Measurements from ENCODE around the gene YIF1A. TPM values are rescaled to one million over a fixed set of nuclear protein-coding genes. Genes with fewer than 3 reads are reported as not detected.
"Not testable (repeated sequence)": the region's sequence is repeated elsewhere in the genome, so short reads cannot be mapped to it uniquely, and the experiment has no call there.

The YIF1A gene
- total and polyA plus RNA-seq, 4 donors: 93.0 to 136 (median 117) TPM

GRCh38 chr11:66323684-66324083, 34.7 kb upstream of the YIF1A start:
- H3K9me3 ChIP-seq (ENCODE audit: control insufficient read depth in 4 of 4, low read length in 3 of 4): no peaks in the 10 kb centered on the region
- no peaks in the 10 kb centered on the region for H3K36me3 ChIP-seq (ENCODE audit: control insufficient read depth in 4 of 4, insufficient read depth in 3 of 4, low read depth in 1 of 4, low read length in 3 of 4)
- TF ChIP-seq NR2F2 (IDR thresholded peaks at IDR 0.05) (no peak), YY1 (IDR thresholded peaks at IDR 0.05) (no peak), FOXA1 (IDR thresholded peaks at IDR 0.05) (no peak), SP1 (IDR thresholded peaks at IDR 0.05) (no peak), JUND (IDR thresholded peaks at IDR 0.05) (no peak), TAF1 (conservative IDR thresholded peaks at IDR 0.05) (no peak), MAX (IDR thresholded peaks at IDR 0.05) (no peak), GABPA (IDR thresholded peaks at IDR 0.05 in 1 of 2, conservative IDR thresholded peaks at IDR 0.05 in 1 of 2) (no peak), FOXA2 (IDR thresholded peaks at IDR 0.05) (no peak), HNF4A (conservative IDR thresholded peaks at IDR 0.05) (no peak), EGR1 (IDR thresholded peaks at IDR 0.05; ENCODE audit: low read depth in 2 of 2) (no peak)
- TF ChIP-seq, protein P1, sequence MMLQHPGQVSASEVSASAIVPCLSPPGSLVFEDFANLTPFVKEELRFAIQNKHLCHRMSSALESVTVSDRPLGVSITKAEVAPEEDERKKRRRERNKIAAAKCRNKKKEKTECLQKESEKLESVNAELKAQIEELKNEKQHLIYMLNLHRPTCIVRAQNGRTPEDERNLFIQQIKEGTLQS (IDR thresholded peaks at IDR 0.05): no peak
- TF ChIP-seq, protein P2, sequence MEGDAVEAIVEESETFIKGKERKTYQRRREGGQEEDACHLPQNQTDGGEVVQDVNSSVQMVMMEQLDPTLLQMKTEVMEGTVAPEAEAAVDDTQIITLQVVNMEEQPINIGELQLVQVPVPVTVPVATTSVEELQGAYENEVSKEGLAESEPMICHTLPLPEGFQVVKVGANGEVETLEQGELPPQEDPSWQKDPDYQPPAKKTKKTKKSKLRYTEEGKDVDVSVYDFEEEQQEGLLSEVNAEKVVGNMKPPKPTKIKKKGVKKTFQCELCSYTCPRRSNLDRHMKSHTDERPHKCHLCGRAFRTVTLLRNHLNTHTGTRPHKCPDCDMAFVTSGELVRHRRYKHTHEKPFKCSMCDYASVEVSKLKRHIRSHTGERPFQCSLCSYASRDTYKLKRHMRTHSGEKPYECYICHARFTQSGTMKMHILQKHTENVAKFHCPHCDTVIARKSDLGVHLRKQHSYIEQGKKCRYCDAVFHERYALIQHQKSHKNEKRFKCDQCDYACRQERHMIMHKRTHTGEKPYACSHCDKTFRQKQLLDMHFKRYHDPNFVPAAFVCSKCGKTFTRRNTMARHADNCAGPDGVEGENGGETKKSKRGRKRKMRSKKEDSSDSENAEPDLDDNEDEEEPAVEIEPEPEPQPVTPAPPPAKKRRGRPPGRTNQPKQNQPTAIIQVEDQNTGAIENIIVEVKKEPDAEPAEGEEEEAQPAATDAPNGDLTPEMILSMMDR (IDR thresholded peaks at IDR 0.05; ENCODE audit: low read depth, low read length, missing input control): no peak
- WGBS: 98% methylated on average over 1 of the region's 1 CpG
- no peak for DNase-seq (ENCODE audit: low spot score)
- no peak overlapping the region for H3K9ac ChIP-seq (ENCODE audit: low read depth in 1 of 2, low read length in 2 of 2)
- no peak overlapping the region for H3K27ac ChIP-seq (ENCODE audit: low read depth in 1 of 2, low read length in 2 of 2)
- peaks cover 2 to 11% (median 4%) of the 10 kb centered on the region in 4 donors for H3K4me1 ChIP-seq (ENCODE audit: control insufficient read depth in 4 of 4, insufficient read depth in 4 of 4, low read length in 3 of 4)
- H3K4me3 ChIP-seq (ENCODE audit: low read depth in 1 of 3, low read length in 3 of 3): no peak overlapping the region
- no peaks in the 10 kb centered on the region for H3K27me3 ChIP-seq (ENCODE audit: control insufficient read depth in 4 of 4, insufficient read depth in 4 of 4, low read length in 3 of 4)

- TF ChIP-seq NR2F2 (IDR thresholded peaks at IDR 0.05) (peak; percentile 13), SP1 (IDR thresholded peaks at IDR 0.05) (no peak)
- no peaks in the 10 kb centered on the region for H3K36me3 ChIP-seq (ENCODE audit: control insufficient read depth in 4 of 4, insufficient read depth in 3 of 4, low read depth in 1 of 4, low read length in 3 of 4)
- H3K4me3 ChIP-seq (ENCODE audit: low read depth in 1 of 3, low read length in 3 of 3): no peak overlapping the region
- 86% methylated on average over 11 of the region's 11 CpGs for WGBS
- H3K9me3 ChIP-seq (ENCODE audit: control insufficient read depth in 4 of 4, low read length in 3 of 4): no peaks in the 10 kb centered on the region
- H3K9ac ChIP-seq (ENCODE audit: low read depth in 1 of 2, low read length in 2 of 2): no peak overlapping the region
- peaks cover 2 to 14% (median 8%) of the 10 kb centered on the region in 4 donors for H3K4me1 ChIP-seq (ENCODE audit: control insufficient read depth in 4 of 4, insufficient read depth in 4 of 4, low read length in 3 of 4)
- H3K27ac ChIP-seq (ENCODE audit: low read depth in 1 of 2, low read length in 2 of 2): no peak overlapping the region
- no peak for DNase-seq (ENCODE audit: low spot score)
- no peaks in the 10 kb centered on the region for H3K27me3 ChIP-seq (ENCODE audit: control insufficient read depth in 4 of 4, insufficient read depth in 4 of 4, low read length in 3 of 4)
These were observed 33.9 kb upstream of the YIF1A start for GRCh38 chr11:66322732-66323427.

- DNase-seq (ENCODE audit: low spot score): no peak
- TF ChIP-seq HNF4G (IDR thresholded peaks at IDR 0.05) (no peak), EGR1 (IDR thresholded peaks at IDR 0.05; ENCODE audit: low read depth in 2 of 2) (no peak), RAD21 (IDR thresholded peaks at IDR 0.05) (no peak)
- Histone ChIP-seq H3K9ac (ENCODE audit: low read depth in 1 of 2, low read length in 2 of 2) (no peak overlapping the region), H3K4me3 (ENCODE audit: low read depth in 1 of 3, low read length in 3 of 3) (no peak overlapping the region), H3K27me3 (ENCODE audit: control insufficient read depth in 4 of 4, insufficient read depth in 4 of 4, low read length in 3 of 4) (no peaks in the 10 kb centered on the region), H3K36me3 (ENCODE audit: control insufficient read depth in 4 of 4, insufficient read depth in 3 of 4, low read depth in 1 of 4, low read length in 3 of 4) (no peaks in the 10 kb centered on the region), H3K27ac (ENCODE audit: low read depth in 1 of 2, low read length in 2 of 2) (no peak overlapping the region), H3K9me3 (ENCODE audit: control insufficient read depth in 4 of 4, low read length in 3 of 4) (no peaks in the 10 kb centered on the region), H3K4me1 (ENCODE audit: control insufficient read depth in 4 of 4, insufficient read depth in 4 of 4, low read length in 3 of 4) (peaks cover 3 to 12% (median 9%) of the 10 kb centered on the region in 4 donors)
- WGBS: 96% methylated on average over 4 of the region's 4 CpGs
These were observed 32.7 kb upstream of the YIF1A start for GRCh38 chr11:66321606-66322005.

DNA sequence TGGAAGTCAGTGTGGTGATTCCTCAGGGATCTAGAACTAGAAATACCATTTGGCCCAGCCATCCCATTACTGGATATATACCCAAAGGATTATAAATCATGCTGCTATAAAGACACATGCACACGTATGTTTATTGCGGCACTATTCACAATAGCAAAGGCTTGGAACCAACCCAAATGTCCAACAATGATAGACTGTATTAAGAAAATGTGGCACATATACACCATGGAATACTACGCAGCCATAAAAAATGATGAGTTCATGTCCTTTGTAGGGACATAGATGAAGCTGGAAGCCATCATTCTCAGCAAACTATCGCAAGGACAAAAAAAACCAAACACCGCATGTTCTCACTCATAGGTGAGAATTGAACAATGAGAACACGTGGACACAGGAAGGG, 31.8 kb upstream of the YIF1A start:
- H3K36me3 ChIP-seq (ENCODE audit: control insufficient read depth in 4 of 4, insufficient read depth in 3 of 4, low read depth in 1 of 4, low read length in 3 of 4); H3K9me3 ChIP-seq (ENCODE audit: control insufficient read depth in 4 of 4, low read length in 3 of 4); H3K9ac ChIP-seq (ENCODE audit: low read depth in 1 of 2, low read length in 2 of 2); H3K4me3 ChIP-seq (ENCODE audit: low read depth in 1 of 3, low read length in 3 of 3); H3K27me3 ChIP-seq (ENCODE audit: control insufficient read depth in 4 of 4, insufficient read depth in 4 of 4, low read length in 3 of 4); H3K27ac ChIP-seq (ENCODE audit: low read depth in 1 of 2, low read length in 2 of 2); DNase-seq (ENCODE audit: low spot score): not testable (repeated sequence)
- WGBS: 91% methylated on average over 6 of the region's 6 CpGs
- H3K4me1 ChIP-seq (ENCODE audit: control insufficient read depth in 4 of 4, insufficient read depth in 4 of 4, low read length in 3 of 4): peaks cover 3 to 12% (median 9%) of the 10 kb centered on the region in 4 donors

DNA sequence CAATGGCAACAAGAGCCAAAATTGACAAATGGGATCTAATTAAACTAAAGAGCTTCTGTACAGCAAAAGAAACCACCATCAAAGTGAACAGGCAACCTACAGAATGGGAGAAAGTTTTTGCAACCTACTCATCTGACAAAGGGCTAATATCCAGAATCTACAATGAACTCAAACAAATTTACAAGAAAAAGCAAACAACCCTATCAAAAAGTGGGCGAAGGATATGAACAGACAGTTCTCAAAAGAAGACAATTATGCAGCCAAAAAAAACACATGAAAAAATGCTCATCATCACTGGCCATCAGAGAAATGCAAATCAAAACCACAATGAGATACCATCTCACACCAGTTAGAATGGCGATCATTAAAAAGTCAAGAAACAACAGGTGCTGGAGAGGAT, 31.3 kb upstream of the YIF1A start:
- H3K4me3 ChIP-seq (ENCODE audit: low read depth in 1 of 3, low read length in 3 of 3); H3K9ac ChIP-seq (ENCODE audit: low read depth in 1 of 2, low read length in 2 of 2); H3K27ac ChIP-seq (ENCODE audit: low read depth in 1 of 2, low read length in 2 of 2); H3K9me3 ChIP-seq (ENCODE audit: control insufficient read depth in 4 of 4, low read length in 3 of 4); H3K27me3 ChIP-seq (ENCODE audit: control insufficient read depth in 4 of 4, insufficient read depth in 4 of 4, low read length in 3 of 4); DNase-seq (ENCODE audit: low spot score); H3K36me3 ChIP-seq (ENCODE audit: control insufficient read depth in 4 of 4, insufficient read depth in 3 of 4, low read depth in 1 of 4, low read length in 3 of 4): not testable (repeated sequence)
- WGBS: 60% methylated on average over 1 of the region's 2 CpGs
- peaks cover 3 to 12% (median 9%) of the 10 kb centered on the region in 4 donors for H3K4me1 ChIP-seq (ENCODE audit: control insufficient read depth in 4 of 4, insufficient read depth in 4 of 4, low read length in 3 of 4)
